H1 (cell line): ENCODE results near the gene RPL18A. TPM values are rescaled to one million over a fixed set of nuclear protein-coding genes. Genes with fewer than 3 reads are reported as not detected.

Experiments
- CTCF ChIA-PET: fragments of 300-600 bp; sonication (Branson Sonifier 250); formaldehyde crosslinking; loops from one replicate; lab custom pipeline; 2021; ENCODE audit not compliant: partially characterized antibody; lab: Charles Lee
- POLR2A ChIA-PET: fragments of 300-600 bp; sonication (Branson Sonifier 250); formaldehyde crosslinking; loops from one replicate; lab custom pipeline; 2021; ENCODE audit warnings: inconsistent platforms; ENCODE audit not compliant: partially characterized antibody; lab: Charles Lee
- DNase-seq, 2 experiments: peaks; one replicate each; pipeline versions ENCODE4 v3.0.0 to v3.0.0-alpha.2; 2010 to 2022; ENCODE audit warnings: low spot score in 2 of 2, low read depth in 1 of 2, mixed read lengths in 1 of 2
- FAIRE-seq: peaks from 2 replicates; lab custom pipeline; 2011; peaks lifted over from hg19 to GRCh38; lab: Jason Lieb, UNC
- H2AFZ ChIP-seq: 2 replicates; pipeline ENCODE4 v1.8.1; 2012; ENCODE audit warnings: low read length, inconsistent platforms
- H2AK5ac ChIP-seq: 2 replicates; pipeline ENCODE4 v1.6.1; 2013; ENCODE audit warnings: low read depth, low read length
- H2BK120ac ChIP-seq: replicated peaks from 2 replicates; pipeline ENCODE3; 2013; ENCODE audit warnings: low read depth, low read length, inconsistent platforms
- H2BK12ac ChIP-seq: 2 replicates; pipeline ENCODE4 v1.6.1; 2013; ENCODE audit warnings: low read depth, low read length
- H2BK15ac ChIP-seq: 2 replicates; pipeline ENCODE4 v1.6.1; 2013; ENCODE audit warnings: low read length
- H2BK20ac ChIP-seq: 2 replicates; pipeline ENCODE4 v1.6.1; 2013; ENCODE audit warnings: low read length
- H2BK5ac ChIP-seq: 2 replicates; pipeline ENCODE4 v1.6.1; 2013; ENCODE audit warnings: low read depth, low read length
- H3K14ac ChIP-seq: 2 replicates; pipeline ENCODE4 v1.6.1; 2013; ENCODE audit warnings: inconsistent platforms; ENCODE audit not compliant: insufficient read length
- H3K18ac ChIP-seq: 2 replicates; pipeline ENCODE4 v1.6.1; 2013; ENCODE audit warnings: low read length; ENCODE audit errors: extremely low read depth
- H3K23ac ChIP-seq: 2 replicates; pipeline ENCODE4 v1.6.1; 2013; ENCODE audit warnings: inconsistent platforms; ENCODE audit not compliant: insufficient read length
- H3K23me2 ChIP-seq: 2 replicates; pipeline ENCODE4 v1.6.1; 2013; ENCODE audit warnings: low read depth, low read length
- H3K27ac ChIP-seq: 2 replicates; pipeline ENCODE4 v1.6.1; 2011; ENCODE audit warnings: low read depth, low read length, inconsistent platforms
- H3K27me3 ChIP-seq, 4 experiments: replicated peaks in 1 of 4; 1 replicate in 1 of 4; 2 replicates in 3 of 4; pipeline versions ENCODE4 v1.6.1 to v1.8.1; 2011 to 2013; ENCODE audit warnings: low read length in 3 of 4, mild to moderate bottlenecking in 3 of 4, inconsistent platforms in 2 of 4, mixed read lengths in 2 of 4, moderate library complexity in 1 of 4; ENCODE audit not compliant: control insufficient read depth in 3 of 4, insufficient read depth in 3 of 4; ENCODE audit errors: extremely low read depth in 1 of 4
- H3K36me3 ChIP-seq, 4 experiments: 2 replicates each; pipeline versions ENCODE4 v1.6.1 to v1.8.1; 2011 to 2013; ENCODE audit warnings: mild to moderate bottlenecking in 4 of 4, low read length in 3 of 4, moderate library complexity in 2 of 4, control low read depth in 1 of 4, inconsistent platforms in 1 of 4; ENCODE audit not compliant: insufficient read depth in 4 of 4, control insufficient read depth in 2 of 4
- H3K4ac ChIP-seq: replicated peaks from 2 replicates; pipeline ENCODE3; 2013; ENCODE audit warnings: low read length, low read depth, mixed read lengths, inconsistent platforms; ENCODE audit not compliant: insufficient read length
- H3K4me1 ChIP-seq, 4 experiments: replicated peaks in 1 of 4; 1 replicate in 1 of 4; 2 replicates in 3 of 4; pipeline versions ENCODE4 v1.6.1 to v1.8.1; 2011 to 2013; ENCODE audit warnings: low read length in 3 of 4, inconsistent platforms in 2 of 4, mixed read lengths in 1 of 4; ENCODE audit not compliant: insufficient read depth in 4 of 4, control insufficient read depth in 3 of 4
- H3K4me2 ChIP-seq, 2 experiments: 2 replicates each; pipeline versions ENCODE4 v1.6.1 to v1.8.1; 2011 to 2013; ENCODE audit warnings: low read depth in 2 of 2, low read length in 2 of 2, control low read depth in 1 of 2, inconsistent platforms in 1 of 2, mild to moderate bottlenecking in 1 of 2; ENCODE audit not compliant: insufficient read depth in 1 of 2
- H3K4me3 ChIP-seq, 4 experiments: fragments of 200-600, 300-600 bp in 1 of 4; sonication (generic), shearing (Covaris generic), sonication (Bioruptor Twin) in 1 of 4; 2 replicates each; pipeline versions ENCODE4 v1.5.1 to v1.8.1; 2011 to 2016; ENCODE audit warnings: low read length in 4 of 4, low read depth in 3 of 4, control low read depth in 2 of 4, inconsistent platforms in 2 of 4, mild to moderate bottlenecking in 2 of 4, mixed read lengths in 1 of 4, moderate library complexity in 1 of 4; ENCODE audit not compliant: insufficient read depth in 2 of 4; ENCODE audit errors: extremely low read depth in 1 of 4
- H3K56ac ChIP-seq: replicated peaks from 2 replicates; pipeline ENCODE3; 2013; ENCODE audit warnings: low read depth, mild to moderate bottlenecking, mixed read lengths, low read length, inconsistent platforms; ENCODE audit not compliant: insufficient read length
- H3K79me1 ChIP-seq: 2 replicates; pipeline ENCODE4 v1.6.1; 2013; ENCODE audit warnings: low read depth, low read length, control low read depth
- H3K79me2 ChIP-seq, 2 experiments: 2 replicates each; pipeline versions ENCODE4 v1.6.1 to v1.8.1; 2012 to 2013; ENCODE audit warnings: low read length in 2 of 2, mild to moderate bottlenecking in 2 of 2, inconsistent platforms in 1 of 2; ENCODE audit not compliant: insufficient read depth in 2 of 2, control insufficient read depth in 1 of 2
- H3K9ac ChIP-seq, 4 experiments: replicated peaks in 1 of 4; 1 replicate in 1 of 4; 2 replicates in 3 of 4; pipeline versions ENCODE4 v1.6.1 to v1.8.1; 2011 to 2013; ENCODE audit warnings: low read depth in 3 of 4, low read length in 3 of 4, control low read depth in 2 of 4, mild to moderate bottlenecking in 2 of 4, moderate library complexity in 2 of 4, inconsistent platforms in 1 of 4; ENCODE audit errors: extremely low read depth in 1 of 4
- H3K9me3 ChIP-seq, 2 experiments: 2 replicates each; pipeline versions ENCODE4 v1.6.1 to v1.8.1; 2012 to 2013; ENCODE audit warnings: mild to moderate bottlenecking in 2 of 2, moderate library complexity in 2 of 2, control low read depth in 1 of 2, inconsistent platforms in 1 of 2, low read depth in 1 of 2, low read length in 1 of 2, mixed read lengths in 1 of 2; ENCODE audit not compliant: insufficient read depth in 2 of 2
- H4K20me1 ChIP-seq, 2 experiments: replicated peaks in 1 of 2; 2 replicates each; pipeline versions ENCODE3 to v1.8.1; 2011 to 2013; ENCODE audit warnings: inconsistent platforms in 2 of 2, low read length in 2 of 2, mild to moderate bottlenecking in 1 of 2; ENCODE audit not compliant: insufficient read depth in 2 of 2, control insufficient read depth in 1 of 2
- H4K5ac ChIP-seq: 2 replicates; pipeline ENCODE4 v1.6.1; 2013; ENCODE audit warnings: low read length, low read depth, mixed read lengths, inconsistent platforms; ENCODE audit not compliant: insufficient read length
- H4K8ac ChIP-seq: 2 replicates; pipeline ENCODE4 v1.8.0; 2013; ENCODE audit warnings: mild to moderate bottlenecking, moderate library complexity, low read length, inconsistent platforms; ENCODE audit not compliant: insufficient read depth; ENCODE audit errors: extremely low read depth
- H4K91ac ChIP-seq: replicated peaks from 2 replicates; pipeline ENCODE3; 2013; ENCODE audit warnings: low read length, mixed read lengths, inconsistent platforms; ENCODE audit not compliant: insufficient read length
- ASH2L ChIP-seq: fragments of 200-600, 300-600 bp; sonication (generic); IDR thresholded peaks from one replicate; pipeline ENCODE4 v1.7.1; 2017; ENCODE audit warnings: low read length
- ATF3 ChIP-seq: IDR thresholded peaks from 2 replicates; pipeline ENCODE4 v1.6.1; 2011; ENCODE audit warnings: low read depth, mild to moderate bottlenecking, low read length; ENCODE audit not compliant: insufficient read depth
- BRCA1 ChIP-seq: IDR thresholded peaks from 2 replicates; pipeline ENCODE4 v1.6.1; 2012; ENCODE audit warnings: low read depth, low read length, improper control_type of control experiment
- MAX ChIP-seq: IDR thresholded peaks from 2 replicates; pipeline ENCODE4 v1.6.1; 2012; ENCODE audit warnings: inconsistent platforms
- POLR2AphosphoS5 ChIP-seq: IDR thresholded peaks from 2 replicates; pipeline ENCODE4 v1.6.1; 2011; ENCODE audit warnings: low read depth, low read length
- POU5F1 ChIP-seq: IDR thresholded peaks from 2 replicates; pipeline ENCODE4 v1.6.1; 2011; ENCODE audit warnings: low read depth, mild to moderate bottlenecking, low read length, moderate library complexity
- RAD21 ChIP-seq, 2 experiments: IDR thresholded peaks in 1 of 2; conservative IDR thresholded peaks in 1 of 2; 2 replicates each; pipeline ENCODE4 v1.6.1; 2011; ENCODE audit warnings: low read depth in 2 of 2, low read length in 2 of 2, improper control_type of control experiment in 1 of 2, inconsistent platforms in 1 of 2, mild to moderate bottlenecking in 1 of 2, moderate library complexity in 1 of 2
- RNF2 ChIP-seq: fragments of 200-900, 300-1000 bp; sonication (generic); IDR thresholded peaks from 2 replicates; pipeline ENCODE4 v1.7.1; 2016; ENCODE audit warnings: borderline replicate concordance, low read depth, mild to moderate bottlenecking, antibody characterized with exemption, low read length; ENCODE audit not compliant: poor library complexity, severe bottlenecking; ENCODE audit errors: missing control alignments
- SP1 ChIP-seq: IDR thresholded peaks from 2 replicates; pipeline ENCODE4 v1.6.1; 2011; ENCODE audit warnings: low read depth, low read length
- WGBS, 2 experiments: shearing (Covaris generic) in 1 of 2; methylation state at CpG; one replicate each; pipeline versions ENCODE4 v1.1.6 to v1.1.7; 2013 to 2015; ENCODE audit warnings: low lambda C conversion rate in 2 of 2, mixed read lengths in 2 of 2, inconsistent platforms in 1 of 2, low coverage in 1 of 2, missing lambda C conversion rate in 1 of 2; ENCODE audit not compliant: insufficient replicate concordance in 2 of 2, insufficient coverage in 1 of 2, insufficient read length in 1 of 2; ENCODE audit errors: extremely low coverage in 1 of 2, missing lambda C conversion rate in 1 of 2; 5-methylcytosine and 5-hydroxymethylcytosine counted together
- polyA plus RNA-seq, 7 experiments: library from polyadenylated mRNA; depleted of rRNA in 3 of 7; stranded (reverse) in 5 of 7; unstranded in 2 of 7; fragments of >200 nt in 5 of 7; fragments of 200-250 nt in 2 of 7; gene quantifications; 1 replicate in 5 of 7; 2 replicates in 1 of 7; 4 replicates in 1 of 7; pipeline versions ENCODE4 v1.2.1 to v1.2.3, GENCODE V29; 2011 to 2013; ENCODE audit warnings: missing spikeins in 2 of 7, mixed read lengths in 2 of 7
- total RNA-seq: library from RNA; stranded (reverse); fragmentation: NEBNext Ultra II Directional; extraction: Animal tissue kit (Norgen Biotek cat#: 25700); gene quantifications from 2 replicates; pipeline ENCODE4 v1.2.1, GENCODE V29; 2021

The RPL18A gene
- total and polyA plus RNA-seq, 2 of the 8 experiments (the other 6 are each of a cell fraction or from before 2014, with no cell fraction given), result 2,749 to 3,938 TPM

- no peak overlapping the region for H3K4me2 ChIP-seq
- no peak overlapping the region for H2AK5ac ChIP-seq
- H3K23me2 ChIP-seq, result peaks cover 5% of the 10 kb centered on the region; the same call in 1 of the 2 replicates
- DNase-seq, result no peak
- no peaks in the 10 kb centered on the region for H3K79me2 ChIP-seq
- no peak overlapping the region; the same call in 1 of the 2 replicates for H2BK15ac ChIP-seq
- peaks cover 0 to 8% (median 1%) of the 10 kb centered on the region in 4 experiments; a peak in 6 of 7 replicates for H3K4me1 ChIP-seq
- no peaks in the 10 kb centered on the region for H3K27me3 ChIP-seq
- H4K8ac ChIP-seq, result no peak overlapping the region
- no peak overlapping the region for H2BK5ac ChIP-seq
- POLR2A ChIA-PET, result interaction anchor here (0.8 to 1.2 kb wide), 3 partner anchors 33 to 238 kb away, joined by 3 to 4 read pairs (median 3); no protein-coding TSS in a partner anchor
- H2BK12ac ChIP-seq, result no peak overlapping the region
- H3K56ac ChIP-seq, result no peak overlapping the region
- CTCF ChIA-PET, result interaction anchor here (1.1 kb wide), 1 partner anchor 17 kb away, joined by 3 read pairs; no protein-coding TSS in a partner anchor
- H2BK120ac ChIP-seq, result no peak overlapping the region
- H4K20me1 ChIP-seq, result no peaks in the 10 kb centered on the region
- H3K23ac ChIP-seq, result no peak overlapping the region
- H3K4me3 ChIP-seq, result no peak overlapping the region
- H3K4ac ChIP-seq, result no peak overlapping the region
- no peaks in the 10 kb centered on the region for H3K9me3 ChIP-seq
- H3K79me1 ChIP-seq, result no peaks in the 10 kb centered on the region
- H3K18ac ChIP-seq, result no peak overlapping the region
- no peak overlapping the region for H3K14ac ChIP-seq
- no peak overlapping the region for H4K91ac ChIP-seq
- 94% methylated on average over 13 of the region's 13 CpGs; no CpG with 5 or more reads in 1 of the 2 experiments for WGBS, 2 experiments
- no peak overlapping the region for H3K27ac ChIP-seq
- no peak for FAIRE-seq
- no peak overlapping the region for H2AFZ ChIP-seq
- H3K36me3 ChIP-seq, result no peaks in the 10 kb centered on the region
- no peak overlapping the region for H2BK20ac ChIP-seq
- no peak overlapping the region for H3K9ac ChIP-seq
- H4K5ac ChIP-seq, result no peak overlapping the region
- TF ChIP-seq ATF3 (no peak), RAD21 (IDR thresholded peaks at IDR 0.05 in 1 of 2, conservative IDR thresholded peaks at IDR 0.05 in 1 of 2; ENCODE audit: low read depth in 2 of 2, low read length in 2 of 2) (no peak), RNF2 (no peak), SP1 (no peak), MAX (no peak), POU5F1 (no peak), ASH2L (no peak), BRCA1 (no peak), POLR2AphosphoS5 (no peak)
Measured at GRCh38 chr19:17826508-17827056, 33.1 kb upstream of the RPL18A start.
